Mucosa of stomach (tissue), 1 donor: ENCODE data around the gene YTHDC2.

Experiments
- H3K27me3 ChIP-seq: one replicate; pipeline ENCODE4 v1.7.0; 2013; ENCODE audit warnings: mild to moderate bottlenecking, low read length; ENCODE audit not compliant: control insufficient read depth, insufficient read depth
- H3K36me3 ChIP-seq: one replicate; pipeline ENCODE4 v1.7.0; 2013; ENCODE audit warnings: low read length; ENCODE audit not compliant: control insufficient read depth, insufficient read depth
- H3K4me1 ChIP-seq: one replicate; pipeline ENCODE4 v1.7.0; 2013; ENCODE audit warnings: mild to moderate bottlenecking, low read length; ENCODE audit not compliant: control insufficient read depth, insufficient read depth
- H3K4me3 ChIP-seq: one replicate; pipeline ENCODE4 v1.7.0; 2013; ENCODE audit warnings: low read length
- H3K9ac ChIP-seq: one replicate; pipeline ENCODE4 v1.7.0; 2013; ENCODE audit warnings: mild to moderate bottlenecking, low read length, moderate library complexity
- H3K9me3 ChIP-seq: one replicate; pipeline ENCODE4 v1.7.0; 2013; ENCODE audit warnings: mild to moderate bottlenecking, low read length, moderate library complexity; ENCODE audit not compliant: control insufficient read depth
- donor health status: Pancreatic carcinoma.

YTHDC2 gene

GRCh38 chr5:113523168-113523567, 9.7 kb downstream of the YTHDC2 start:
- H3K36me3 ChIP-seq, result no peaks in the 10 kb centered on the region
- no peaks in the 10 kb centered on the region for H3K4me1 ChIP-seq
- no peak overlapping the region for H3K4me3 ChIP-seq

GRCh38 chr5:113524927-113525326, 11.4 kb downstream of the YTHDC2 start:
- Histone ChIP-seq H3K9ac (no peak overlapping the region), H3K4me3 (no peak overlapping the region), H3K36me3 (no peaks in the 10 kb centered on the region), H3K4me1 (no peaks in the 10 kb centered on the region), H3K9me3 (no peaks in the 10 kb centered on the region), H3K27me3 (no peaks in the 10 kb centered on the region)

More at GRCh38 chr5:113523168-113523567, 9.7 kb downstream of the YTHDC2 start:
- Histone ChIP-seq H3K9me3 (no peaks in the 10 kb centered on the region), H3K27me3 (no peaks in the 10 kb centered on the region), H3K9ac (no peak overlapping the region)

- H3K9ac ChIP-seq, result no peak overlapping the region
- H3K4me1 ChIP-seq, result no peaks in the 10 kb centered on the region
- no peak overlapping the region for H3K4me3 ChIP-seq
- no peaks in the 10 kb centered on the region for H3K9me3 ChIP-seq
- H3K27me3 ChIP-seq, result no peaks in the 10 kb centered on the region
- no peaks in the 10 kb centered on the region for H3K36me3 ChIP-seq
These were observed 12.9 kb downstream of the YTHDC2 start for GRCh38 chr5:113526421-113526820.

DNA sequence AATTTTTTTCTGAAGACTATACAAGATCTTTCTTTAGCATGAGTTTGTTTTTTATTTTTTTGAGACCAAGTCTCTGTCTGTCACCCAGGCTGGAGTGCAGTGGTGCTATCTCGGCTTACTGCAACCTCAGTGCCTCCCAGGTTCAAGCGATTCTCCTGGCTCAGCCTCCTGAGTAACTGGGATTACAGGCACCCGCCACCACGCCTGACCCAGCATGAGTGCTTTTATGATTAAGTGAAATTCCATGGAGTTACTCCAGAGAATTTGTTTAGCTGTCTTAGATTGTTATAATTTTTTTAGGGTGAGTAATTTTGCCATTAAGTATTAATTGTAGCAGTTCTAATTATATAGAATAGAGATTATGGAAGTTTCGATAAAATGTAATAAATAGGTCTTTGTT, 14.3 kb downstream of the YTHDC2 start:
- no peaks in the 10 kb centered on the region for H3K27me3 ChIP-seq
- no peaks in the 10 kb centered on the region for H3K4me1 ChIP-seq
- no peak overlapping the region for H3K4me3 ChIP-seq
- no peaks in the 10 kb centered on the region for H3K9me3 ChIP-seq
- no peak overlapping the region for H3K9ac ChIP-seq
- no peaks in the 10 kb centered on the region for H3K36me3 ChIP-seq

GRCh38 chr5:113531481-113532159, 18.1 kb downstream of the YTHDC2 start:
- no peak overlapping the region for H3K4me3 ChIP-seq
- H3K4me1 ChIP-seq, result no peaks in the 10 kb centered on the region
- no peaks in the 10 kb centered on the region for H3K36me3 ChIP-seq
- no peaks in the 10 kb centered on the region for H3K9me3 ChIP-seq
- no peak overlapping the region for H3K9ac ChIP-seq
- H3K27me3 ChIP-seq, result no peaks in the 10 kb centered on the region

- H3K9ac ChIP-seq, result no peak overlapping the region
- H3K4me1 ChIP-seq, result no peaks in the 10 kb centered on the region
- no peaks in the 10 kb centered on the region for H3K36me3 ChIP-seq
- H3K4me3 ChIP-seq, result no peak overlapping the region
- no peaks in the 10 kb centered on the region for H3K9me3 ChIP-seq
- H3K27me3 ChIP-seq, result no peaks in the 10 kb centered on the region
These were observed 24.8 kb downstream of the YTHDC2 start for GRCh38 chr5:113538313-113538712.

GRCh38 chr5:113546703-113547183, 33.2 kb downstream of the YTHDC2 start:
- Histone ChIP-seq H3K36me3 (no peaks in the 10 kb centered on the region), H3K4me1 (peaks cover 10% of the 10 kb centered on the region), H3K4me3 (no peak overlapping the region), H3K27me3 (no peaks in the 10 kb centered on the region), H3K9ac (no peak overlapping the region), H3K9me3 (no peaks in the 10 kb centered on the region)

DNA sequence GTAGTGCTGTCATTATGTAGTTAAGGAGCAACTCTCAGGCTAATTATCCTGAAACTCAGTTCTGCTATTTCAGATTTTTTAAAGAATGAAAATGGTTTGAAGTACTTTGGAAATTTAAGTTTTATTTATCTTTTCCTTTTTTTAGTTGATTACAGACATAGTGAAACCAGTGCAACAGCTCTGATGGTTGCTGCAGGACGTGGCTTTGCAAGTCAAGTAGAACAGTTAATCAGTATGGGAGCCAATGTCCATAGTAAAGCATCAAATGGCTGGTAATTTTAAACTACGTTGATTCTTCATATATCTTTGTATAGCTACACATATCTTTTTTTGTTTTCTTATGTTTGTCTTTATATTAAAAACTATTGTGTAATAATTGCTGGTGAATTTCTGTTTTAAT, 34.9 kb downstream of the YTHDC2 start:
- Histone ChIP-seq H3K36me3 (no peaks in the 10 kb centered on the region), H3K27me3 (no peaks in the 10 kb centered on the region), H3K4me1 (peaks cover 10% of the 10 kb centered on the region), H3K9me3 (no peaks in the 10 kb centered on the region), H3K4me3 (no peak overlapping the region), H3K9ac (no peak overlapping the region)

- Histone ChIP-seq H3K36me3 (no peaks in the 10 kb centered on the region), H3K4me1 (peaks cover 2% of the 10 kb centered on the region)
These were observed 38.6 kb downstream of the YTHDC2 start for GRCh38 chr5:113552137-113552536.

DNA sequence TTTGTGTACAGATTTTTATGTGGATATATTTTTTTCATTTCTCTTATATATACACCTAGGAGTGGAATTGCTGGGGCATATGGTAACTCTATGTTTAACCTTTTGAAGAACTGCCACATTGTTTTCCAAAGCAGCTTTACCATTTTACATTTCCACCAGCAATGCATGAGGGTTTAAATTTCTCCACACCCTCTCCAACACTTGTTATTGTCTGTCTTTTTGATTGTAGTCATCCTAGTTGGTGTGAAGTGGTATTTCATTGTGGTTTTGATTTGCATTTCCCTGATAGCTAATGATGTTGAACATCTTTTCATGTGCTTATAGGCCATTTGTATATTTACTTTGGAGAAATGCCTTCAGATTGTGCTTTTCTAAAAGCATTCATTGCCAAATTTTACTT, 39.1 kb downstream of the YTHDC2 start:
- Histone ChIP-seq H3K9ac (no peak overlapping the region), H3K36me3 (no peaks in the 10 kb centered on the region), H3K4me1 (no peaks in the 10 kb centered on the region), H3K27me3 (no peaks in the 10 kb centered on the region), H3K4me3 (no peak overlapping the region), H3K9me3 (no peaks in the 10 kb centered on the region)

More at GRCh38 chr5:113552137-113552536, 38.6 kb downstream of the YTHDC2 start:
- H3K4me3 ChIP-seq, result no peak overlapping the region
- H3K9me3 ChIP-seq, result no peaks in the 10 kb centered on the region
- no peak overlapping the region for H3K9ac ChIP-seq
- H3K27me3 ChIP-seq, result no peaks in the 10 kb centered on the region

- H3K9ac ChIP-seq, result no peak overlapping the region
- no peaks in the 10 kb centered on the region for H3K36me3 ChIP-seq
- H3K27me3 ChIP-seq, result no peaks in the 10 kb centered on the region
- H3K4me1 ChIP-seq, result no peaks in the 10 kb centered on the region
- H3K4me3 ChIP-seq, result no peak overlapping the region
- H3K9me3 ChIP-seq, result no peaks in the 10 kb centered on the region
These were observed 49.4 kb downstream of the YTHDC2 start for GRCh38 chr5:113562828-113563400.

GRCh38 chr5:113569396-113569795, 55.9 kb downstream of the YTHDC2 start:
- no peaks in the 10 kb centered on the region for H3K36me3 ChIP-seq
- H3K9me3 ChIP-seq, result no peaks in the 10 kb centered on the region
- no peaks in the 10 kb centered on the region for H3K27me3 ChIP-seq
- no peak overlapping the region for H3K4me3 ChIP-seq
- no peak overlapping the region for H3K9ac ChIP-seq
- no peaks in the 10 kb centered on the region for H3K4me1 ChIP-seq
